Choroid plexus epithelial cell (primary cell): ENCODE data around the gene ZNF865.

Experiments
- DNase-seq: peaks from one replicate; pipeline ENCODE4 v3.0.0-alpha.2; 2010; ENCODE audit warnings: low read depth
- H3K4me3 ChIP-seq: 2 replicates; pipeline ENCODE4 v1.5.1; 2011; ENCODE audit warnings: low read depth, mild to moderate bottlenecking, control low read depth, low read length, moderate library complexity
- TF ChIP-seq, protein P1 (sequence below): conservative IDR thresholded peaks from 2 replicates; pipeline ENCODE4 v1.5.1; 2011; ENCODE audit warnings: low read depth, mild to moderate bottlenecking, control low read depth, inconsistent platforms, low read length, moderate library complexity

The ZNF865 gene

DNA sequence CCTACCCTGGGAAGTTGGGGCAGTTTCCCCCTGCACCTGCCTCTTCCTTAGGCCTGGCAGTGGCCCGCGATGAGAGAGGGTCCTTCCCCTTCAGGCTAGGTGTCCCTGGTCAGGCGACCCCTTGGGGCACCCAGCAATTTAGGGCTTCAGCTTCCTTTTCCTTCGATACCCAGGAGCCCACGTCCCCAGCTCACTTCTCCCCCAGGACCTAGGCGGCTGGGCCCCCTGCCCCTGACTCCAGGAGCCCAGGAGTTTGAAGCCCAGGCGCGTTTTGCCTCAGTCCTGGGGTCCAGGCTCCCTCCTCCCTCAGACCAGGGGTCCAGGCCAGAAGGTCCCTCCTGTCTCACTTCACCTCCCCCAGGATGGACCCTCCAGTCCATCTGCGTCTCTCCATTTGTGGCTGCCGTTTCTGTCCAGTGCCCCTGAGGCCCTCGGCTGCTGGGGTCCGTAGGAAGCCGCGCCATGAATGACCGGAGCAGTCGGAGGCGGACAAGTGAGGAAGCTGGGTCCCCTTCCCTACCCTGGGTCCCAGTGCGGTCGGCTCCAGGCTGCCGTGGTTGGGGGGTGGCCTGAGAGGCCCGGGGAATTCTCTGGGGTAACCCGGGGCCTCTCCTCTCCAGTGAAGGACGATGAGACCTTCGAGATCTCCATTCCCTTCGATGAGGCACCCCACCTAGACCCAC, 43.3 kb downstream of the ZNF865 start:
- peak overlapping the region; percentile 91 for H3K4me3 ChIP-seq
- no peak for DNase-seq
- TF ChIP-seq, protein P1, sequence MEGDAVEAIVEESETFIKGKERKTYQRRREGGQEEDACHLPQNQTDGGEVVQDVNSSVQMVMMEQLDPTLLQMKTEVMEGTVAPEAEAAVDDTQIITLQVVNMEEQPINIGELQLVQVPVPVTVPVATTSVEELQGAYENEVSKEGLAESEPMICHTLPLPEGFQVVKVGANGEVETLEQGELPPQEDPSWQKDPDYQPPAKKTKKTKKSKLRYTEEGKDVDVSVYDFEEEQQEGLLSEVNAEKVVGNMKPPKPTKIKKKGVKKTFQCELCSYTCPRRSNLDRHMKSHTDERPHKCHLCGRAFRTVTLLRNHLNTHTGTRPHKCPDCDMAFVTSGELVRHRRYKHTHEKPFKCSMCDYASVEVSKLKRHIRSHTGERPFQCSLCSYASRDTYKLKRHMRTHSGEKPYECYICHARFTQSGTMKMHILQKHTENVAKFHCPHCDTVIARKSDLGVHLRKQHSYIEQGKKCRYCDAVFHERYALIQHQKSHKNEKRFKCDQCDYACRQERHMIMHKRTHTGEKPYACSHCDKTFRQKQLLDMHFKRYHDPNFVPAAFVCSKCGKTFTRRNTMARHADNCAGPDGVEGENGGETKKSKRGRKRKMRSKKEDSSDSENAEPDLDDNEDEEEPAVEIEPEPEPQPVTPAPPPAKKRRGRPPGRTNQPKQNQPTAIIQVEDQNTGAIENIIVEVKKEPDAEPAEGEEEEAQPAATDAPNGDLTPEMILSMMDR = no peak

DNA sequence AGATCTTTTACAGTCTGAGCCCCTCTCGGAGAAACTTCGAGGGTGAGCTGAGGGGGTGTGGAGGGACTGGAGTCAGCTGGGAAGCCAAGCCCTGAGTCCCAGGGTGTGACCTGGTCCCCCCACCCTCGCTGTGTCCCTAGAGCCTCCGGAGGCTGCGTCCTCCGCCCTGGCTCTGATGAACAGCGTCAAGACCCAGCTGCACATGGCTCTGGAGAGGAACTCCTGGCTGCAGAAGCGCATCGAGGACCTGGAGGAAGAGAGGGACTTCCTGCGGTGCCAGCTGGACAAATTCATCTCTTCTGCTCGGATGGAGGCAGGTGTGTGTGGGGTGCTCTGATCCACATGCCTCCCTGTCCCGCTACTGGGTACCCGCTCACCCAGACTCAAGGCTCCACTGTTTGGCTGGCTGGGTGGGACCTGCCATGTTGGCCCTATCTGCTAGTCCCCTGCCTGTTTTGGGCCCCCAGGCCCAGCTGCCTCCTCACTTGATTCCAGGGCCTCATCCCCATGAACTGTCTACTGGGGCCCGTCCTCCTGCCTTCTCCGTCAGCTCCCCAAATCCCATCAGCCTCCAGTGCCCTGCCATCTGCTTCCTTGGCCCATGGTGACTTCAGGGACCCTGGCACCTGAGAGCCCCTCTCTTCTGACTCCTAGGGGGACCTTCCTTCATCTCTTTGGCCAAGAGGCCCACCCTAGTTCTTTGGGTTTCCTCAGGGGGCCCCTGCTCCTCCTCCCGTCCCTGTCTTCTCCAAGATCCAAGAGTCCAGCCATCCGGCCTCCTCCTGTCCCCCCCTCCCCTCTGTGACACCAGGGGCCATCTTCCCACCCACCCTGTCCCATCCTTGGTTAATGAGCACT, 44.0 kb downstream of the ZNF865 start:
- TF ChIP-seq, protein P1 = no peak
- no peak for DNase-seq
- peak overlapping the region; percentile 91 for H3K4me3 ChIP-seq

DNA sequence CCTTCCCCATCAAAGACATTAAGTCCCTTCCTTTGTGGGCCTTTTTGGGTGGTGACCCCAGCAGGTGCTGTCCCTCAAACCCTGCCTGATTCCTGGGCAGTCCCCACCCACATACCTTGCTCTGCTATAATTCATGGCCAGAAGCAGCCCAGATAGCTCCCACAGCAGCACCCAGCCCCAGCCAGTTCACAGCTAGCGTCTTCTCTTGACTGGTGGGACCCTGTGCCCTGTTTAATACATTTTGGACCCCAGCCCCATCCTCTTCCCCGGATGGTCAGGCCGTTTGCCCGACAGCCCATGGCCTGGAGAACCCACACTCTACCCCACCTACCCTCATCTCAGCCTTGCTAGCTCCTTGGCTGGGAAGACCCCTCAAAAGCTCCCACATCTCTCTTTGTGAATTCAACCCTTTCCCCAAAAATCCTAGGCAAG, 44.7 kb downstream of the ZNF865 start:
- no peak for DNase-seq
- TF ChIP-seq, protein P1 = no peak
- H3K4me3 ChIP-seq = no peak overlapping the region

DNA sequence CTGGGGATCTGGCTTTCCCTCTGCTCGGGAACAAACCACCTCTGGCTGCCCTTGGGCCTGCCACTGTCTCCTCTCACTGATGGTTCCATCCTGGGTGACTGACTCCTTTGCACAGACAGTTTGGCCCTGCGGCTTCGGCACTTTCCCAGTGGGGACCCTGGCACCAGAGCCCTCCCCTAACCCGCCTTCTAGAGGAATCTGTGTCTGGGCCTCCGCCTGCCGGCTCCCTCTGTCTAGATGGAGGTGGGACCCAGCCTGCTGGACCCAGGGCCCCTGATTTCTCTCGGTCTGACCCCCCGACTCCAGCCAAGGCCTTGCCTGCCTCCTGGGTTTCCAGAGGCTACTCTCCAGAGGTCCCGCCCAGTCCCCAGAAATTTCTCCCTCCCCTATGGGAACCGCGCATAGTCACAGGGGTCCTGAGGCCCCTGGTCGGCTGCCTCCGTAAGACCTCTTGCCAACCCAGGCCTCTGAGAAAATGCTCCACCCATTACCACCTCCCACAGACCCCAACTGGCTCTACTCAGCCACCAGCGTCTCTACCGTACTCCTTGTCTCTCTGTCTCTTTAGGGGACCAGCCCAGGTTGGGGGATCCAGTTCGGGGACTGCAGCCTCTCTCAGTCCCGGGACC, 45.3 kb downstream of the ZNF865 start:
- H3K4me3 ChIP-seq = no peak overlapping the region
- DNase-seq = no peak
- TF ChIP-seq, protein P1 = no peak

DNA sequence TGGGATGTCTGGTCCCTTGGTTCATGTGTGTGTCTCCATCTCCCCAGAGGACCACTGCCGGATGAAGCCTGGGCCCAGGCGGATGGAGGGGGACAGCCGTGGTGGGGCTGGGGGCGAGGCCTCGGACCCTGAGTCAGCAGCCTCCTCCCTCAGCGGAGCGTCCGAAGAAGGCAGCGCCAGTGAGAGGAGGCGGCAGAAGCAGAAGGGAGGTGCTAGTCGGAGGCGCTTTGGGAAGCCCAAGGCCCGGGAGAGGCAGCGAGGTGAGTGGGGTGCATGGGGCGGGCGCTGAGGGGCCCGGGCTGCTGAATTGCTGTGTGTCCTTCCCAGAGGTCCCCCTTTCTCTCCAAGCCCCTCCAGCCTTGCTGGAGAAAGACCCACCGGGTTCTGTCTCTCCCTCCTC, 45.8 kb downstream of the ZNF865 start:
- no peak overlapping the region for H3K4me3 ChIP-seq
- TF ChIP-seq, protein P1 = no peak
- DNase-seq = no peak

DNA sequence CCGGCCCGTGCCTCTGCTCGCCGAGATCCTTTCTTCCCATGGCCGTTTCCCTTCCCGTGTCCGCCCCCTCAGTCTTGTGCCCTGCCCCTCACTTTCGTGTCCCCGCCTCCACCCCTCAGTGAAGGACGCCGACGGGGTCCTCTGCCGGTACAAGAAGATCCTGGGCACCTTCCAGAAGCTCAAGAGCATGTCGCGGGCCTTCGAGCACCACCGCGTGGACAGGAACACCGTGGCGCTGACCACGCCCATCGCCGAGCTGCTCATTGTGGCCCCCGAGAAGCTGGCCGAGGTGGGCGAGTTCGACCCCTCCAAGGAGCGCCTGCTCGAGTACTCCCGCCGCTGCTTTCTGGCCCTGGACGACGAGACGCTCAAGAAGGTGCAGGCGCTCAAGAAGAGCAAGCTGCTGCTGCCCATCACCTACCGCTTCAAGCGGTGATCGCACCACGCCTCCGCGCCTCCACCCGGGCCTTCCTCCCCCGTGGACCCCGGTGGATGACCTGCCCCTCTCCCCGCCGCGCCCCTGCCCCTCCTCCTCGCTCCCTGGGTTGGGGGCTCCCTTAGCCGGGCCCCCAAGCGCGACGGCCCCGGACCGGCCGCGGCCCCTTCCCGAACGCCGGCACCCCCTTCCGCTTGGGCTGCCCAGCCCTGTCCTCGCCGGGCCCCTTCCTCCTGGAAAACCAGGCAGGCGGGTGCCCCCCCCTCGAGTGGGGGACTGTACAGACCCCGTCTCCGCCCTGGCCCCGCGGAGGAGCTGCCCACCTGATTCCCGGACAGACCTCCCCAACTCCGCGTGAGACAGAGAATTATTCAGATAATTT, 47.1 kb downstream of the ZNF865 start:
- no peak overlapping the region for H3K4me3 ChIP-seq
- TF ChIP-seq, protein P1 = no peak
- no peak for DNase-seq
